Trophoblast cell (in vitro differentiated cells and primary cell): ENCODE data around the gene HSPA4L.

Source experiments
- DNase-seq, 2 donors: peaks; one replicate each; pipeline ENCODE4 v3.0.0-alpha.2; 2016
- H2AFZ ChIP-seq: 2 replicates; pipeline ENCODE4 v1.6.1; 2013; ENCODE audit warnings: low read length, moderate library complexity, mild to moderate bottlenecking; ENCODE audit not compliant: insufficient read depth, poor library complexity
- H2AK5ac ChIP-seq: 2 replicates; pipeline ENCODE4 v1.6.1; 2013; ENCODE audit warnings: mild to moderate bottlenecking, low read length
- H2BK120ac ChIP-seq: 2 replicates; pipeline ENCODE4 v1.6.1; 2013; ENCODE audit warnings: low read length, mild to moderate bottlenecking, moderate library complexity; ENCODE audit not compliant: insufficient read depth, poor library complexity
- H2BK12ac ChIP-seq: 2 replicates; pipeline ENCODE4 v1.6.1; 2013; ENCODE audit warnings: mild to moderate bottlenecking, low read length, moderate library complexity
- H2BK5ac ChIP-seq: 2 replicates; pipeline ENCODE4 v1.6.1; 2013; ENCODE audit warnings: low read length, low read depth, moderate library complexity, mild to moderate bottlenecking; ENCODE audit not compliant: poor library complexity
- H3K14ac ChIP-seq: 2 replicates; pipeline ENCODE4 v1.6.1; 2013; ENCODE audit warnings: mild to moderate bottlenecking, low read length
- H3K18ac ChIP-seq: 2 replicates; pipeline ENCODE4 v1.6.1; 2013; ENCODE audit warnings: mild to moderate bottlenecking, low read length
- H3K23ac ChIP-seq: 2 replicates; pipeline ENCODE4 v1.6.1; 2013; ENCODE audit warnings: low read length
- H3K27ac ChIP-seq: 2 replicates; pipeline ENCODE4 v1.5.1; 2013; ENCODE audit warnings: low read depth, mild to moderate bottlenecking, inconsistent platforms, low read length, moderate library complexity
- H3K27me3 ChIP-seq: 2 replicates; pipeline ENCODE4 v1.6.1; 2013; ENCODE audit warnings: inconsistent platforms, mild to moderate bottlenecking, low read length, moderate library complexity; ENCODE audit not compliant: insufficient read depth
- H3K36me3 ChIP-seq, 2 experiments: 1 replicate in 1 of 2; 2 replicates in 1 of 2; pipeline ENCODE4 v1.6.1; 2013; ENCODE audit warnings: low read length in 2 of 2, mild to moderate bottlenecking in 2 of 2, moderate library complexity in 1 of 2; ENCODE audit not compliant: insufficient read depth in 2 of 2, control insufficient read depth in 1 of 2
- H3K4ac ChIP-seq: 2 replicates; pipeline ENCODE4 v1.6.1; 2013; ENCODE audit warnings: low read depth, mild to moderate bottlenecking, low read length, moderate library complexity
- H3K4me1 ChIP-seq, 2 experiments: 1 replicate in 1 of 2; 2 replicates in 1 of 2; pipeline ENCODE4 v1.6.1; 2013; ENCODE audit warnings: low read length in 2 of 2, mild to moderate bottlenecking in 2 of 2, moderate library complexity in 1 of 2; ENCODE audit not compliant: insufficient read depth in 2 of 2, control insufficient read depth in 1 of 2
- H3K4me2 ChIP-seq: 2 replicates; pipeline ENCODE4 v1.6.1; 2013; ENCODE audit warnings: inconsistent platforms, mild to moderate bottlenecking, low read length, moderate library complexity
- H3K4me3 ChIP-seq: 2 replicates; pipeline ENCODE4 v1.5.1; 2013; ENCODE audit warnings: mild to moderate bottlenecking, low read depth, low read length, inconsistent platforms
- H3K79me1 ChIP-seq: one replicate; pipeline ENCODE4 v1.6.1; 2013; ENCODE audit warnings: low read length
- H3K79me2 ChIP-seq: 2 replicates; pipeline ENCODE4 v1.6.1; 2013; ENCODE audit warnings: low read length, mild to moderate bottlenecking; ENCODE audit not compliant: control insufficient read depth, insufficient read depth, poor library complexity
- H3K9ac ChIP-seq: 2 replicates; pipeline ENCODE4 v1.6.1; 2013; ENCODE audit warnings: mild to moderate bottlenecking, low read length
- H3K9me3 ChIP-seq: 2 replicates; pipeline ENCODE4 v1.6.1; 2013; ENCODE audit warnings: low read depth, mild to moderate bottlenecking, control low read depth, inconsistent platforms, low read length; ENCODE audit not compliant: insufficient read depth
- H4K12ac ChIP-seq: 2 replicates; pipeline ENCODE4 v1.6.1; 2013; ENCODE audit warnings: low read depth, mild to moderate bottlenecking, low read length, moderate library complexity
- H4K8ac ChIP-seq: 2 replicates; pipeline ENCODE4 v1.6.1; 2013; ENCODE audit warnings: low read depth, mild to moderate bottlenecking, low read length, moderate library complexity
- H4K91ac ChIP-seq: one replicate; pipeline ENCODE4 v1.6.1; 2013; ENCODE audit warnings: low read depth, mild to moderate bottlenecking, low read length, moderate library complexity
- WGBS: extraction: QIAGEN DNeasy Blood & Tissue Kit; methylation state at CpG from one replicate; pipeline ENCODE4 v1.1.7; 2013; ENCODE audit warnings: missing lambda C conversion rate; ENCODE audit not compliant: insufficient read length, insufficient coverage; ENCODE audit errors: extremely low coverage; 5-methylcytosine and 5-hydroxymethylcytosine counted together

Gene HSPA4L

GRCh38 chr4:127783955-127784770 lies 2.0 kb downstream of the HSPA4L start:
- DNase-seq = no peak
- Histone ChIP-seq H4K91ac (no peak overlapping the region), H2AFZ (no peak overlapping the region), H3K4me1 (peaks cover 4 to 8% of the 10 kb centered on the region in 2 experiments), H2BK120ac (no peak overlapping the region), H3K14ac (no peak overlapping the region), H4K8ac (no peak overlapping the region), H3K79me1 (peaks cover 7% of the 10 kb centered on the region), H2AK5ac (no peak overlapping the region), H2BK5ac (no peak overlapping the region), H3K27me3 (peaks cover 2% of the 10 kb centered on the region), H3K4ac (no peak overlapping the region), H3K4me2 (no peak overlapping the region), H3K27ac (no peak overlapping the region), H3K9me3 (no peaks in the 10 kb centered on the region), H3K36me3 (no peaks in the 10 kb centered on the region), H3K79me2 (peaks cover 4% of the 10 kb centered on the region), H3K18ac (no peak overlapping the region), H2BK12ac (no peak overlapping the region), H3K9ac (no peak overlapping the region), H3K4me3 (no peak overlapping the region), H4K12ac (no peak overlapping the region), H3K23ac (no peak overlapping the region)
- WGBS = no CpG with 5 or more reads among the region's 9 CpGs

GRCh38 chr4:127788517-127788916 lies 6.4 kb downstream of the HSPA4L start:
- Histone ChIP-seq H4K8ac (no peak overlapping the region), H3K4me3 (no peak overlapping the region), H3K9me3 (no peaks in the 10 kb centered on the region), H4K12ac (no peak overlapping the region), H3K36me3 (no peaks in the 10 kb centered on the region), H2AK5ac (no peak overlapping the region), H2AFZ (no peak overlapping the region), H3K79me1 (no peaks in the 10 kb centered on the region), H3K79me2 (no peaks in the 10 kb centered on the region), H3K4me2 (no peak overlapping the region), H3K14ac (no peak overlapping the region), H3K23ac (no peak overlapping the region), H2BK5ac (no peak overlapping the region), H4K91ac (no peak overlapping the region), H3K9ac (no peak overlapping the region), H2BK120ac (no peak overlapping the region), H3K27me3 (no peaks in the 10 kb centered on the region), H3K4me1 (no peaks in the 10 kb centered on the region), H2BK12ac (no peak overlapping the region), H3K18ac (no peak overlapping the region), H3K4ac (no peak overlapping the region), H3K27ac (no peak overlapping the region)
- DNase-seq = no peak
- WGBS = no CpG with 5 or more reads among the region's 2 CpGs

- Histone ChIP-seq H3K27me3 (no peaks in the 10 kb centered on the region), H3K4me1 (no peaks in the 10 kb centered on the region), H3K23ac (no peak overlapping the region), H2BK5ac (no peak overlapping the region), H3K79me1 (no peaks in the 10 kb centered on the region), H3K36me3 (no peaks in the 10 kb centered on the region), H3K4me2 (no peak overlapping the region), H2BK12ac (no peak overlapping the region), H2BK120ac (no peak overlapping the region), H3K79me2 (no peaks in the 10 kb centered on the region), H2AK5ac (no peak overlapping the region), H2AFZ (no peak overlapping the region), H3K18ac (no peak overlapping the region), H3K9ac (no peak overlapping the region), H3K14ac (no peak overlapping the region), H4K8ac (no peak overlapping the region), H3K9me3 (no peaks in the 10 kb centered on the region), H3K4ac (no peak overlapping the region), H4K91ac (no peak overlapping the region), H3K4me3 (no peak overlapping the region), H4K12ac (no peak overlapping the region), H3K27ac (no peak overlapping the region)
- no peak for DNase-seq
- no CpG with 5 or more reads among the region's 1 CpG for WGBS
These were observed 9.3 kb downstream of the HSPA4L start for GRCh38 chr4:127791391-127791790.

GRCh38 chr4:127793528-127793927 lies 11.4 kb downstream of the HSPA4L start:
- no peaks in the 10 kb centered on the region for H3K9me3 ChIP-seq
- H2BK120ac ChIP-seq = no peak overlapping the region
- H3K27ac ChIP-seq = no peak overlapping the region
- H2AFZ ChIP-seq = no peak overlapping the region
- no peak overlapping the region for H3K14ac ChIP-seq
- no peak overlapping the region for H4K91ac ChIP-seq
- no peaks in the 10 kb centered on the region for H3K27me3 ChIP-seq
- no CpG with 5 or more reads among the region's 1 CpG for WGBS
- no peak overlapping the region for H3K9ac ChIP-seq
- no peak overlapping the region for H4K12ac ChIP-seq
- H4K8ac ChIP-seq = no peak overlapping the region
- H3K4me2 ChIP-seq = no peak overlapping the region
- no peak overlapping the region for H3K23ac ChIP-seq
- no peaks in the 10 kb centered on the region for H3K36me3 ChIP-seq
- DNase-seq = no peak
- no peaks in the 10 kb centered on the region for H3K4me1 ChIP-seq
- no peak overlapping the region for H3K18ac ChIP-seq
- H2BK5ac ChIP-seq = no peak overlapping the region
- no peak overlapping the region for H3K4me3 ChIP-seq
- H2AK5ac ChIP-seq = no peak overlapping the region
- no peaks in the 10 kb centered on the region for H3K79me1 ChIP-seq
- no peak overlapping the region for H2BK12ac ChIP-seq
- no peaks in the 10 kb centered on the region for H3K79me2 ChIP-seq
- H3K4ac ChIP-seq = no peak overlapping the region
